Endometrium (tissue), 2 donors: ENCODE data around the gene VWCE.
"Not testable (repeated sequence)": the region's sequence is repeated elsewhere in the genome, so short reads cannot be mapped to it uniquely, and the experiment has no call there.

Experiments
- FAIRE-seq: peaks from 2 replicates; lab custom pipeline; 2012; peaks lifted over from hg19 to GRCh38; lab: Jason Lieb, UNC
- donor health status: control.
- donor health status: control.

VWCE gene

DNA sequence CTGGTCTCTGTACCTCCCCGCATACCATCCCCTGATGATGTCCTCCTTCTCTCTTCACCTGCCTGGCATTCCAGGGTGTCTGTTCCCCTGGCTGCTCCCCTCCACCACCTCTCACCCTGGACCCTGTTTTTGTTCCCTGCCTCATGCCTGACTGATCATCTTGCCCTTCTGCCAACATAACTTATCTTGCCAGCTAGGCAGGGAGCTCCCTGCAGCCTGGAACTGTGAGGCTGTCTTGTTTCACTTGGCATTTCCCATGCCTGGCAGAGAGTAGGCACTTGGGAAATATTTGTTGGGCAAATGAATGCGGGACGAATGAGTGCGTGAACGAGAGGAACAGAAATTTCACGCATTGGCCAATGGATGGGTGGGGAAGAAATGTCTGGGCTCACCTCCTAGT lies 84.5 kb downstream of the VWCE start:
- FAIRE-seq: not testable (repeated sequence)
